Measurements from ENCODE around the gene CCDC102B.
"Not testable (repeated sequence)": the region's sequence is repeated elsewhere in the genome, so short reads cannot be mapped to it uniquely, and the experiment has no call there.

CCDC102B gene

GRCh38 chr18:68942230-68942629 lies 144.3 kb downstream of the CCDC102B start:
- no peaks in the 10 kb centered on the region for H3K79me2 ChIP-seq (ENCODE audit: insufficient read depth, low read length)
- TF ChIP-seq EZH2phosphoT487 (conservative IDR thresholded peaks at IDR 0.05; ENCODE audit: low read length) (no peak), CTCF (IDR thresholded peaks at IDR 0.05; ENCODE audit: insufficient read depth, low read length, poor library complexity, severe bottlenecking) (no peak)
- no peak overlapping the region for H3K9ac ChIP-seq (ENCODE audit: low read length)
- no peak overlapping the region for H3K27ac ChIP-seq (ENCODE audit: low read depth, low read length)
- no peaks in the 10 kb centered on the region for H3K36me3 ChIP-seq (ENCODE audit: low read length)
- H4K20me1 ChIP-seq (ENCODE audit: low read depth, low read length): no peaks in the 10 kb centered on the region
- H3F3A ChIP-seq (ENCODE audit: insufficient read depth): no peaks in the 10 kb centered on the region
- H3K9me2 ChIP-seq (replicated peaks; ENCODE audit: insufficient read depth, low read length): no peaks in the 10 kb centered on the region
- no peaks in the 10 kb centered on the region for H3K27me3 ChIP-seq (ENCODE audit: low read length)
- no peak overlapping the region for H3K4me3 ChIP-seq (ENCODE audit: insufficient read depth, low read length, poor library complexity, severe bottlenecking)
- H3K4me2 ChIP-seq (ENCODE audit: low read depth, low read length, poor library complexity, severe bottlenecking): no peak overlapping the region
- no peak overlapping the region for H2AFZ ChIP-seq (ENCODE audit: low read depth, low read length, severe bottlenecking)
- no peaks in the 10 kb centered on the region for H3K9me3 ChIP-seq (ENCODE audit: insufficient read depth, low read length)

GRCh38 chr18:68943861-68944260 lies 146.0 kb downstream of the CCDC102B start:
- not testable (repeated sequence) for H3K27me3 ChIP-seq (ENCODE audit: low read length); H3K4me2 ChIP-seq (ENCODE audit: low read depth, low read length, poor library complexity, severe bottlenecking)

GRCh38 chr18:68944330-68944729 lies 146.4 kb downstream of the CCDC102B start:
- no peaks in the 10 kb centered on the region for H3F3A ChIP-seq (ENCODE audit: insufficient read depth)
- H4K20me1 ChIP-seq (ENCODE audit: low read depth, low read length): no peaks in the 10 kb centered on the region
- no peaks in the 10 kb centered on the region for H3K9me2 ChIP-seq (replicated peaks; ENCODE audit: insufficient read depth, low read length)
- H3K79me2 ChIP-seq (ENCODE audit: insufficient read depth, low read length): no peaks in the 10 kb centered on the region
- H3K4me2 ChIP-seq (ENCODE audit: low read depth, low read length, poor library complexity, severe bottlenecking): no peak overlapping the region
- no peaks in the 10 kb centered on the region for H3K27me3 ChIP-seq (ENCODE audit: low read length)
- no peak overlapping the region for H2AFZ ChIP-seq (ENCODE audit: low read depth, low read length, severe bottlenecking)
- H3K9ac ChIP-seq (ENCODE audit: low read length): no peak overlapping the region
- H3K9me3 ChIP-seq (ENCODE audit: insufficient read depth, low read length): no peaks in the 10 kb centered on the region
- H3K4me3 ChIP-seq (ENCODE audit: insufficient read depth, low read length, poor library complexity, severe bottlenecking): no peak overlapping the region
- H3K27ac ChIP-seq (ENCODE audit: low read depth, low read length): no peak overlapping the region
- no peak for TF ChIP-seq EZH2phosphoT487 (conservative IDR thresholded peaks at IDR 0.05; ENCODE audit: low read length)
- H3K36me3 ChIP-seq (ENCODE audit: low read length): no peaks in the 10 kb centered on the region

More at GRCh38 chr18:68943861-68944260, 146.0 kb downstream of the CCDC102B start:
- not testable (repeated sequence) for H3K27ac ChIP-seq (ENCODE audit: low read depth, low read length); H3K9me2 ChIP-seq (replicated peaks; ENCODE audit: insufficient read depth, low read length); H3K36me3 ChIP-seq (ENCODE audit: low read length); H2AFZ ChIP-seq (ENCODE audit: low read depth, low read length, severe bottlenecking); H3F3A ChIP-seq (ENCODE audit: insufficient read depth); H3K4me3 ChIP-seq (ENCODE audit: insufficient read depth, low read length, poor library complexity, severe bottlenecking); H3K9ac ChIP-seq (ENCODE audit: low read length); H4K20me1 ChIP-seq (ENCODE audit: low read depth, low read length); H3K79me2 ChIP-seq (ENCODE audit: insufficient read depth, low read length); H3K9me3 ChIP-seq (ENCODE audit: insufficient read depth, low read length)

- no peak for TF ChIP-seq CTCF (IDR thresholded peaks at IDR 0.05; ENCODE audit: insufficient read depth, low read length, poor library complexity, severe bottlenecking)
- TF ChIP-seq EZH2phosphoT487 (conservative IDR thresholded peaks at IDR 0.05; ENCODE audit: low read length): no peak
- Histone ChIP-seq H3K4me2 (ENCODE audit: low read depth, low read length, poor library complexity, severe bottlenecking) (no peak overlapping the region), H3K36me3 (ENCODE audit: low read length) (no peaks in the 10 kb centered on the region), H3K4me3 (ENCODE audit: insufficient read depth, low read length, poor library complexity, severe bottlenecking) (no peak overlapping the region), H4K20me1 (ENCODE audit: low read depth, low read length) (no peaks in the 10 kb centered on the region), H3K9ac (ENCODE audit: low read length) (no peak overlapping the region), H3K27me3 (ENCODE audit: low read length) (no peaks in the 10 kb centered on the region), H3K9me2 (replicated peaks; ENCODE audit: insufficient read depth, low read length) (no peaks in the 10 kb centered on the region), H2AFZ (ENCODE audit: low read depth, low read length, severe bottlenecking) (no peak overlapping the region), H3F3A (ENCODE audit: insufficient read depth) (no peaks in the 10 kb centered on the region), H3K27ac (ENCODE audit: low read depth, low read length) (no peak overlapping the region), H3K79me2 (ENCODE audit: insufficient read depth, low read length) (no peaks in the 10 kb centered on the region), H3K9me3 (ENCODE audit: insufficient read depth, low read length) (no peaks in the 10 kb centered on the region)
Measured at GRCh38 chr18:68944826-68945225, 146.9 kb downstream of the CCDC102B start.

All from SU-DHL-6 (cell line).